HG02884 (cell line): Measurements from ENCODE around the gene PDGFRB.

Experiments used
- ATAC-seq: cut with Tn5 transposase; IDR thresholded peaks from one replicate; pipeline ENCODE4 v1.9.1; 2021; ENCODE audit warnings: mild to moderate bottlenecking, moderate library complexity; ENCODE audit not compliant: unreplicated experiment

PDGFRB gene

GRCh38 chr5:150069672-150070627, 85.7 kb downstream of the PDGFRB start:
- no peak for ATAC-seq

- no peak for ATAC-seq
These were observed 86.5 kb downstream of the PDGFRB start for GRCh38 chr5:150068961-150069645.

- no peak for ATAC-seq
These were observed 87.2 kb downstream of the PDGFRB start for GRCh38 chr5:150068472-150068871.

- no peak for ATAC-seq
These were observed 87.6 kb downstream of the PDGFRB start for GRCh38 chr5:150068071-150068470.

GRCh38 chr5:150067405-150067960, 88.2 kb downstream of the PDGFRB start:
- ATAC-seq = peak; percentile 11

- peak; percentile 75 for ATAC-seq
These were observed 88.7 kb downstream of the PDGFRB start for GRCh38 chr5:150066901-150067396.

- ATAC-seq = no peak
These were observed 89.2 kb downstream of the PDGFRB start for GRCh38 chr5:150066436-150066835.

- no peak for ATAC-seq
These were observed 89.8 kb downstream of the PDGFRB start for GRCh38 chr5:150065886-150066285.

GRCh38 chr5:150065346-150065745, 90.3 kb downstream of the PDGFRB start:
- ATAC-seq = no peak

GRCh38 chr5:150064681-150065220, 90.9 kb downstream of the PDGFRB start:
- ATAC-seq = no peak
